HAP-1 (cell line): ENCODE data around the gene SKOR2.

ENCODE experiments used
- DNase-seq, 2 experiments: peaks; one replicate each; pipeline ENCODE4 v3.0.0-alpha.2; 2016 to 2020; ENCODE audit warnings: low spot score in 2 of 2
- H3K27me3 ChIP-seq: fragments of 250-450 bp; sonication (Bioruptor Pico); 2 replicates; pipeline ENCODE4 v1.5.1; 2020; ENCODE audit warnings: low read depth, mild to moderate bottlenecking, moderate library complexity
- H3K36me3 ChIP-seq: fragments of 250-450 bp; sonication (Bioruptor Pico); replicated peaks from 2 replicates; pipeline ENCODE4 v1.5.1; 2020; ENCODE audit warnings: mild to moderate bottlenecking
- H3K4me1 ChIP-seq: fragments of 250-450 bp; sonication (Bioruptor Pico); 2 replicates; pipeline ENCODE4 v1.5.1; 2020; ENCODE audit warnings: mild to moderate bottlenecking
- H3K4me3 ChIP-seq: fragments of 250-450 bp; sonication (Bioruptor Pico); 2 replicates; pipeline ENCODE4 v1.5.1; 2020; ENCODE audit warnings: mild to moderate bottlenecking, moderate library complexity
- H3K9me3 ChIP-seq: fragments of 250-450 bp; sonication (Bioruptor Pico); 2 replicates; pipeline ENCODE4 v1.5.1; 2020; ENCODE audit warnings: mild to moderate bottlenecking, moderate library complexity
- in situ Hi-C: fragments of 300-500 bp; cut with MboI; formaldehyde crosslinking; loops from 3 replicates; pipeline ENCODE4 v1.14.3; 2020; ENCODE audit warnings: low sequenced_read_pairs, inconsistent platforms, mixed read lengths

The SKOR2 gene

GRCh38 chr18:47251289-47252120 lies at the start of gene SKOR2:
TSS of gene SKOR2 (minus strand) at chr18:47251660. CDS start at chr18:47249183, 2,477 bp downstream.
- in situ Hi-C loops = no loop called here
- Histone ChIP-seq H3K36me3 (no peaks in the 10 kb centered on the region), H3K4me3 (no peak within 1 kb of the TSS), H3K9me3 (no peaks in the 10 kb centered on the region), H3K27me3 (peaks cover 57% of the 10 kb centered on the region), H3K4me1 (no peaks in the 10 kb centered on the region)
- no peak for DNase-seq

GRCh38 chr18:47296462-47296861 lies 45.0 kb upstream of the SKOR2 start:
- no peaks in the 10 kb centered on the region for H3K9me3 ChIP-seq
- H3K27me3 ChIP-seq = no peaks in the 10 kb centered on the region
- H3K36me3 ChIP-seq = no peaks in the 10 kb centered on the region
- no peak overlapping the region for H3K4me3 ChIP-seq
- H3K4me1 ChIP-seq = no peaks in the 10 kb centered on the region
- no peak for DNase-seq
- in situ Hi-C loops = no loop called here

- no peaks in the 10 kb centered on the region for H3K36me3 ChIP-seq
- no peaks in the 10 kb centered on the region for H3K9me3 ChIP-seq
- H3K27me3 ChIP-seq = no peaks in the 10 kb centered on the region
- H3K4me3 ChIP-seq = no peak overlapping the region
- no peak for DNase-seq
- H3K4me1 ChIP-seq = no peaks in the 10 kb centered on the region
- in situ Hi-C loops = no loop called here
These were observed 43.3 kb upstream of the SKOR2 start for GRCh38 chr18:47294801-47295200.

GRCh38 chr18:47288741-47289140 lies 37.3 kb upstream of the SKOR2 start:
- no peaks in the 10 kb centered on the region for H3K36me3 ChIP-seq
- no peaks in the 10 kb centered on the region for H3K4me1 ChIP-seq
- in situ Hi-C loops = no loop called here
- H3K4me3 ChIP-seq = no peak overlapping the region
- H3K27me3 ChIP-seq = no peaks in the 10 kb centered on the region
- no peak for DNase-seq
- no peaks in the 10 kb centered on the region for H3K9me3 ChIP-seq

- Histone ChIP-seq H3K9me3 (no peaks in the 10 kb centered on the region), H3K27me3 (no peaks in the 10 kb centered on the region), H3K4me3 (no peak overlapping the region), H3K36me3 (no peaks in the 10 kb centered on the region), H3K4me1 (no peaks in the 10 kb centered on the region)
- no peak for DNase-seq
- in situ Hi-C loops = no loop called here
These were observed 36.6 kb upstream of the SKOR2 start for GRCh38 chr18:47287911-47288585.

GRCh38 chr18:47286776-47287410 lies 35.4 kb upstream of the SKOR2 start:
- Histone ChIP-seq H3K27me3 (no peaks in the 10 kb centered on the region), H3K4me1 (no peaks in the 10 kb centered on the region), H3K4me3 (no peak overlapping the region), H3K36me3 (no peaks in the 10 kb centered on the region), H3K9me3 (no peaks in the 10 kb centered on the region)
- no peak for DNase-seq
- in situ Hi-C loops = no loop called here

GRCh38 chr18:47285456-47285855 lies 34.0 kb upstream of the SKOR2 start:
- no peaks in the 10 kb centered on the region for H3K27me3 ChIP-seq
- no peaks in the 10 kb centered on the region for H3K9me3 ChIP-seq
- no peak overlapping the region for H3K4me3 ChIP-seq
- no peaks in the 10 kb centered on the region for H3K36me3 ChIP-seq
- in situ Hi-C loops = no loop called here
- no peaks in the 10 kb centered on the region for H3K4me1 ChIP-seq
- DNase-seq = no peak

- Histone ChIP-seq H3K27me3 (no peaks in the 10 kb centered on the region), H3K36me3 (no peaks in the 10 kb centered on the region), H3K9me3 (no peaks in the 10 kb centered on the region), H3K4me1 (no peaks in the 10 kb centered on the region), H3K4me3 (no peak overlapping the region)
- in situ Hi-C loops = no loop called here
- no peak for DNase-seq
These were observed 33.4 kb upstream of the SKOR2 start for GRCh38 chr18:47284721-47285395.

GRCh38 chr18:47283476-47283875 lies 32.0 kb upstream of the SKOR2 start:
- DNase-seq = peak; percentile 45 to 48
- no peaks in the 10 kb centered on the region for H3K9me3 ChIP-seq
- H3K27me3 ChIP-seq = no peaks in the 10 kb centered on the region
- no peaks in the 10 kb centered on the region for H3K36me3 ChIP-seq
- in situ Hi-C loops = no loop called here
- no peaks in the 10 kb centered on the region for H3K4me1 ChIP-seq
- no peak overlapping the region for H3K4me3 ChIP-seq

GRCh38 chr18:47280121-47280520 lies 28.7 kb upstream of the SKOR2 start:
- no peak overlapping the region for H3K4me3 ChIP-seq
- H3K4me1 ChIP-seq = no peaks in the 10 kb centered on the region
- H3K27me3 ChIP-seq = no peaks in the 10 kb centered on the region
- in situ Hi-C loops = no loop called here
- no peaks in the 10 kb centered on the region for H3K36me3 ChIP-seq
- H3K9me3 ChIP-seq = no peaks in the 10 kb centered on the region
- no peak for DNase-seq

GRCh38 chr18:47274961-47275360 lies 23.5 kb upstream of the SKOR2 start:
- Histone ChIP-seq H3K4me3 (no peak overlapping the region), H3K36me3 (no peaks in the 10 kb centered on the region), H3K9me3 (no peaks in the 10 kb centered on the region), H3K27me3 (no peaks in the 10 kb centered on the region), H3K4me1 (no peaks in the 10 kb centered on the region)
- DNase-seq = no peak
- in situ Hi-C loops = no loop called here

GRCh38 chr18:47265197-47265596 lies 13.7 kb upstream of the SKOR2 start:
- Histone ChIP-seq H3K27me3 (peaks cover 31% of the 10 kb centered on the region), H3K9me3 (no peaks in the 10 kb centered on the region), H3K4me3 (no peak overlapping the region), H3K4me1 (no peaks in the 10 kb centered on the region), H3K36me3 (no peaks in the 10 kb centered on the region)
- DNase-seq = no peak
- in situ Hi-C loops = no loop called here

GRCh38 chr18:47264308-47264700 lies 12.8 kb upstream of the SKOR2 start:
- Histone ChIP-seq H3K4me1 (no peaks in the 10 kb centered on the region), H3K9me3 (no peaks in the 10 kb centered on the region), H3K4me3 (no peak overlapping the region), H3K27me3 (peaks cover 31% of the 10 kb centered on the region), H3K36me3 (no peaks in the 10 kb centered on the region)
- in situ Hi-C loops = no loop called here
- no peak for DNase-seq
